Activated T-cell treated with anti-CD3 and anti-CD28 coated beads for 24 hours (primary cell): Measurements from ENCODE around the gene ACTA2.

ENCODE experiments used
- DNase-seq: peaks from one replicate; pipeline ENCODE4 v3.0.0-alpha.2; 2020; ENCODE audit warnings: low read depth

The ACTA2 gene

DNA sequence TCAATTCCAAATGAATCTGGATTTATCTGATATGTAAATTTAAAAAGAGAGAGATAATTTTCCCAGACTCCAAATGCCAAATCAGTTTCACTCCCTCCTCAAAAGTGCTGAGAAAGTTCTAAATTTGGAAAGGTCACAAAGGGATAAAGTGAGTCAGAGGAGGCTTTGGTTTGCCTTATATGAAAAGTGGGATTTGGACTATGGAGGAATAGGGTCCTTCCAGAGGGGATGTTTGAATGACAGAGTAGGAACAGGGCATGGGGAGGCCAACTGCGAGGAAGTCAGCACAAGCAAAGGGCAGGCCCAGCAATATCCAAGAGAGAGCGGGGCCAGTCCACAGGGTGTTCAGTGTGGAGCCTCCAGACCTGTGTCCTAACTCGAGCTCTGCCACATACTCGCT lies 28.2 kb upstream of the ACTA2 start:
- no peak for DNase-seq

GRCh38 chr10:88980247-88980646 lies 27.7 kb upstream of the ACTA2 start:
- DNase-seq, result no peak

DNA sequence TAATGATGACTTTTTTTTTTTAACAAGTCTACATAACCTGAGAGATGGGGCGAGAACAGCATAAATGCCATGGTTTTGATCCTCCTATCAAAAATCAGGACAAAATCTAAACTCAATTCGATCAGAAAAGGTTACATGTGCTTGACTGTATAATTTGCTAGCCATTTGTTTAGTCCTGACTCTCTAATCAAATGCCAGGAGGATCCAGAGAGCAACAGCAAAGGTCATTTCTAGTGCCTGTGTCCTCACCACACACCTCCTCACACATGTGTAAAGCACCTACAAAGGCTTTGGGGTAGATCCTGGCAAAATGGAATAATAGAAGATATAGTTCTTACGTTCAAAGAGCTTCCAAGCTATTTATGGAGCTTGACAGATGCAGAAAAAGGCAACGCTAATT lies 27.0 kb upstream of the ACTA2 start:
- DNase-seq, result no peak

- no peak for DNase-seq
Observed at GRCh38 chr10:88979153-88979562, 26.6 kb upstream of the ACTA2 start.

GRCh38 chr10:88978463-88978862 lies 25.9 kb upstream of the ACTA2 start:
- no peak for DNase-seq

- DNase-seq, result no peak
Observed at GRCh38 chr10:88975377-88975720, 22.8 kb upstream of the ACTA2 start.

DNA sequence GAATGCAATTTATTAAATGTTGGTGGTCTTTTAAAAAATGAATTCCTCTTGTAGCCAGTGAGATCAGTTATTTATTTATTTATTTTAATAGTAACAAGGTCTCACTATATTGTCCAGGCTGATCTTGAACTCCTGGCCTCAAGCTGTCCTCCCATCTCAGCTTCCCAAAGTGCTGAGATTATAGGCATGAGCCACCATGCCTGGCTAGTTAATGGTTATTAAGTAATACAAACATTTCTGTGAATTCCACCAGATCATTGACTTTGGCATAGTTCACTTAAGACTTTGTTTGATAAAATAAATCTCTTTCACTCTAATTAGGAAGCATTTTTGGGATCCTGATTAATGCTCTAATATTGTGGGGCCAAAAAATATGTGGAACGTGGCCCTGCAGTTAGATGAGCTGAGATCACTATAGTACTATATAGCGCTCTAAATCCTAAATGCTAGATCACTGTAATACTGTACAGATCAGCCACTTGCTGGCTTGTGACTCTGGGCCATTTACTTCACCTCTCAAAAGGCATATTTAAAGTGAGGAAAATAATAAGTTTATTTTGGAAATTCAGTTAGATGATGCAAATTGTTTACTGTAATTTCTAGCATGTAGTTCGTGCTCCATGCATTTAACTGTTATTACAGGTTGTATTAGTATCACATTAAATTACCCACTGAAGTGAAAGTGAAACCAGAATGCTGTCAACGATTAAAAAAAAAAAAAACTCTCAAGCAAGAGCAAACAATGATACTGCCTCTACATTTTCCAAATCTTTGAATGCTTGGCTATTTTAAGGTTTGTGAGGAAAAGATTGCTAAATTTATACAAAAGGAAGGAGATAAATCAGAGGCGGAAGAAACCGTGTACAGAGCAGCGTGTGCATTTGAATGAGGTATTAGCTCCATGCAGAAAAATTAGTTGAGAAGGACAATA lies 22.1 kb upstream of the ACTA2 start:
- DNase-seq, result no peak

DNA sequence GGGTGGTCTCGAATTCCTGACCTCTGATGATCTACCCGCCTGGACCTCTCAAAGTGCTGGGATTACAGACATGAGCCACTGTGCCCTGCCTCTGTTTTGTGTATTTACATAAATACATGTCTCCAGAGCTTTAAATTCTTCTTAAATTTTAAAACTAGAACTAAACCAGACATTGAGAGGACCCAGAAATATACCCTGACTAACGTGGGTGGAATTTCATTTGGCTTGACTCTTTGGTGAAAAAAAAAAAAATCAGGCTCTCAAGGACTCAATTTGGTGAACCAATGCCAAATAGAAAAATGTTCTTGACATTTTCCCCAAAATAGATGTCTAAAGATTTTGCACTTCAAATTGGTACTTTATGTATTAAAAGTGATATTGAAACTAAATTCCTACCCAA lies 21.4 kb upstream of the ACTA2 start:
- no peak for DNase-seq

GRCh38 chr10:88971221-88972061 lies 18.9 kb upstream of the ACTA2 start:
- DNase-seq, result no peak

DNA sequence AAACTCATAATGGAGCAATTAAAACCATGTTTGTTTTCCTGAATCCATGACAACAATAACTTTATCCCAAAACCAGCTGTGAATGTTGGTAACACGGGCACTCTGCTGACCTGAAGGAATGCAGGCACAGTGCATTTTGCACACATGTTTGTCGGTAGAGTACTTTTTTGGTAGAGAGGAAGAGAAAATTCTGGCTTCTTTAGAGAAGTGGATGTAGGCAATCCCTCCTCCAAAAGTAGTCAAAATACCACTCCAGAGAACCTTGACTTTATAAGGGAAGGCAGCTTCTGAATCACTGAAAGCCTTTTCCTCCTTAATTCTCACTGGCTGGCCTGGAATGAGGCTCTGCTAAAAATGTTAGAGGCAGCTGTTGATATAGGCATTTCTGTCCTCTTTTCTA lies 15.8 kb upstream of the ACTA2 start:
- no peak for DNase-seq

DNA sequence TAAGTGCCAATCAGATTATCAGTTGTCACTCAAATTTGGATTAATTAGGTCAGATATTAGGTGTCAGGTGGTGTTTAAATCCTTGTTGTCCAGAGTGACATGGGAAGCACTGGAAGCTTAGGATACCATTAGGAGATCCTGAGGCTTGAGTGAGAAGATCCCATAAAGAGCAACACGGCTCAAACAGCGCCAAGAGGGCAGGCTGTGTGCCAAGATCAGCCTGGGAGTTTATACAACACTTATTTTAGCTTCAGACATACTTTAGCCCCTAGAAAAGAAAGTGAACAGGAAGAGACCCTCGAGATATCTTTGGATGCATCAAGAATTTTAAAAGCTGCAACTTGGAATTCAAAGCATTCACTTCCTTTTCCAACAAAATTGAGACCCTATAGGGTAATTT lies 14.2 kb upstream of the ACTA2 start:
- DNase-seq, result no peak

GRCh38 chr10:88964869-88965415 lies 12.4 kb upstream of the ACTA2 start:
- DNase-seq, result no peak

- no peak for DNase-seq
Observed at GRCh38 chr10:88964360-88964759, 11.8 kb upstream of the ACTA2 start.

GRCh38 chr10:88963318-88963717 lies 10.7 kb upstream of the ACTA2 start:
- DNase-seq, result no peak

GRCh38 chr10:88962336-88962735 lies 9.8 kb upstream of the ACTA2 start:
- DNase-seq, result no peak

- no peak for DNase-seq
Observed at GRCh38 chr10:88961266-88961665, 8.7 kb upstream of the ACTA2 start.

DNA sequence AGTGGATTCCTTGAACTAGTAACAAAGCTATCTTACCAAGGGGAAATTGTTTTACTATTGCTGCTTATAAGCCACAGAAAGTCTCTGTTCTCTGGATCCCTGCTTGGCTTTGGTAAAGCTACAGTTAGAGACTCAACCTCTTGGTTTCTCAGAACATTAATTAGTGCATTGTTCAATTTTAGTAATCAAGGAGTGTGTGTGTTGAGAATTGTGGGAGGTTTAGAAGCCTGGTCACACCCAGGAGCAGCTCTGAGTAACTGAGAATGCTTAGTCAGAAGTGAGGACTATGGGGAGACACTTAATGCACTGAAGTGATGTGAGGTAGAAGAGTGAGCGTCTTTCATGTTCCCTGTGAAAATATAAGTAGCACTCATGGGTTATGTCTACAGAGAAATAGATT lies 8.2 kb upstream of the ACTA2 start:
- DNase-seq, result no peak

DNA sequence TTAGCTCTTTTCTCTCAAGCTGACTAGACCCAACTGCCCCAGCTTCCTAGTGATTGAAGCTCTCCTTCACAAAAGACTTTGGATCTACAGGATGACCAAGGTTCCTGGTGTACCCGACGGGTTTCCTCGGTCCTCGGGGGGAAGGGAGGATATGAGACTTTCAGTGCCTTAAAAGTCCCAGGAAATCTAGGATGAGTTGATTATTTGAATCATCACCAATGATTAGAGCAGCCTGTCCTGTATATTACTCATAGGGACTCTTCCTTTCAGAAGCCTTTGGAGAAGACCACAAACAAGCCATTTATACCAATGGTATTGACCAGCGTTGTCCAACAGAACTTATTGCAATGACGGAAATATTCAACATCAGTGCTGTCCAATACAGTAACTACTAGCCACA lies 6.1 kb upstream of the ACTA2 start:
- DNase-seq, result no peak

DNA sequence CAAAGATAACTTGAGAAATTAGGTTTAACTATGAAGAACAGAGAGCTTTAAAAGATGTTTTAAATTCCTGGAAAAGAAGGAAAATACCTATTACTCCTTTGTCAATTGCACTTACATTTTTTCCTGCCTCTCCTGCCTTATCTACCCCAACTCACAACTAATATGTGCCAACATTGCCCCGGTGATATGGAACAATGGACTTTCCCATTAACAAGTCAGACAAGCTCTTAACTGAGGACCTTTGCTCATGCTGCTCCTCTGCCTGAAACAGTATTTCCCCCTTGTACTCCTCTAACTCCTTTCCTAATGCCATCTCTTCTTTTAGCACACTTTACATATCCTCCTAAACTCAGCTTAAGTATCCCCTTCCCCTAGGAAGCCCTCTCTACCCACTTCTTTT lies 4.8 kb upstream of the ACTA2 start:
- no peak for DNase-seq

GRCh38 chr10:88954458-88955083 lies 2.0 kb upstream of the ACTA2 start:
- DNase-seq, result no peak

DNA sequence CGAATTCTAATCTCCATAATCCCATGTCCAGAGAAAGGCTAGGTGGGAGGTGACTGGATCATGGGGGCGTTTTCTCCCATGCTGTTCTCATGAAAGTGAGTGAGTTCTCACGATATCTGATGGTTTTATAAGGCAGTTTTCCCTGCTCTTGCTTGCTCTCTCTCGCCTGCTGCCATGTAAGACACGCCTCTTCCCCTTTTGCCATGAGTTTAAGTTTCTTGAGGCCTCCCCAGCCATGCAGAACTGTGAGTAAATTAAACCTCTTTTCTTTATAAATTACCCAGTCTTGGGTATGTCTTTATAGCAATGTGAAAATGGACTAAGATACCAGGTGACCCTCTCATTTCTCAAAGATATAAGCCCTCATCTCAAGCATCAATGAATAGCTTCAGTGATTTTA lies 1.1 kb upstream of the ACTA2 start:
- DNase-seq, result no peak
